WI38 (cell line): ENCODE results near the gene ESPN.

ENCODE experiments used
- H3K4me3 ChIP-seq: 2 replicates; pipeline ENCODE4 v1.5.1; 2011; ENCODE audit warnings: low read depth, mild to moderate bottlenecking, control low read depth, low read length
- TF ChIP-seq, protein P1 (sequence below): IDR thresholded peaks from 2 replicates; pipeline ENCODE4 v1.5.1; 2012; ENCODE audit warnings: low read depth, mild to moderate bottlenecking, control low read depth, low read length

The ESPN gene

DNA sequence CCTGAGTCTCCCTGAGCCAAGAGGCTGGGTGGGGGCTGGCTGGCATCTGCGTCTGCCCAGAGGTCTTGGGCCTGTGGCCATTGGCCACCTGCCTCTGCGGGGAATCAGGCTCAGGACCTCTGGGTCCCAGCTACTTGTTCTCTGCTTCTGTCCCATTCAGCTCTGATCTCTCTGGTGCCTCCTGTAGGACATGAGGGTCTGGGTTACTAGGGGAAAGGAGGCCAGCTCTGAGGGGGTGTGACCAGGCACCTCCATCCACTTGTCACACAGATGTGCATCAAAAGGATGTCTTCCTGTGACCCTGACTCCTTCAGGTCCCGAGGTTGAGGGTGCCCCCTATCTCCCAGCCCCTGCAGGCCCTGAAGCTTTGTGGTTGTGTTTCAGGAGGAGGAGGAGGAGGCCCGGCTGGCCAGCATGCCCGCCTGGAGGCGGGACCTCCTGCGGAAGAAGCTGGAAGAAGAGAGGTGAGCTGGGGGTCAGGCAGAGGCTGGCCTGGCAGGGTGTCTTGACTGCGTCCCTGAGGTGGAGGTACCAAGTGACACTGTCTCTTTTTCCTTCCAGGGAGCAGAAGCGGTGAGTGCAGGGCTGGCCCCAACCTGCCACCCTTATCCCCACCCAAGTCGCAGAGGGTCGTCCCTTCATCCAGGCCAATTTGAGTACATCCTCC, 32.4 kb downstream of the ESPN start:
- no peak overlapping the region for H3K4me3 ChIP-seq
- TF ChIP-seq, protein P1, sequence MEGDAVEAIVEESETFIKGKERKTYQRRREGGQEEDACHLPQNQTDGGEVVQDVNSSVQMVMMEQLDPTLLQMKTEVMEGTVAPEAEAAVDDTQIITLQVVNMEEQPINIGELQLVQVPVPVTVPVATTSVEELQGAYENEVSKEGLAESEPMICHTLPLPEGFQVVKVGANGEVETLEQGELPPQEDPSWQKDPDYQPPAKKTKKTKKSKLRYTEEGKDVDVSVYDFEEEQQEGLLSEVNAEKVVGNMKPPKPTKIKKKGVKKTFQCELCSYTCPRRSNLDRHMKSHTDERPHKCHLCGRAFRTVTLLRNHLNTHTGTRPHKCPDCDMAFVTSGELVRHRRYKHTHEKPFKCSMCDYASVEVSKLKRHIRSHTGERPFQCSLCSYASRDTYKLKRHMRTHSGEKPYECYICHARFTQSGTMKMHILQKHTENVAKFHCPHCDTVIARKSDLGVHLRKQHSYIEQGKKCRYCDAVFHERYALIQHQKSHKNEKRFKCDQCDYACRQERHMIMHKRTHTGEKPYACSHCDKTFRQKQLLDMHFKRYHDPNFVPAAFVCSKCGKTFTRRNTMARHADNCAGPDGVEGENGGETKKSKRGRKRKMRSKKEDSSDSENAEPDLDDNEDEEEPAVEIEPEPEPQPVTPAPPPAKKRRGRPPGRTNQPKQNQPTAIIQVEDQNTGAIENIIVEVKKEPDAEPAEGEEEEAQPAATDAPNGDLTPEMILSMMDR = no peak

DNA sequence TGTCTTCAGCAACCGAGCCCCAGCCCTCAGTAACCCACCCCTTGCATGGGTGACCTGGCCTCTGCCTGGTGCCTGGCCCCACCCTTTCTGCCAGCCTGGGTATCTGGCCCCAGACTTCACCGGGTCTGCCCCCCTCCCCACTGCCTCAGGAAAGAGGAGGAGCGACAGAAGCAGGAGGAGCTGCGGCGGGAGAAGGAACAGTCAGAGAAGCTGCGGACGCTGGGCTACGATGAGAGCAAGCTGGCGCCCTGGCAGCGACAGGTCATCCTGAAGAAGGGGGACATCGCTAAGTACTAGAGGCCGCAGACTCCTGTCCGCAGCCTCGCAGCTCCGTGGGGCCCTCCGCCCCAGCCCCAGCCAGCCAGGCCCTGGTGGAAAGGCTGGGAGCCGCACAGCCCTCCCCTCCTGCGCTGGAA, 35.3 kb downstream of the ESPN start:
- no peak overlapping the region for H3K4me3 ChIP-seq
- TF ChIP-seq, protein P1 = no peak

DNA sequence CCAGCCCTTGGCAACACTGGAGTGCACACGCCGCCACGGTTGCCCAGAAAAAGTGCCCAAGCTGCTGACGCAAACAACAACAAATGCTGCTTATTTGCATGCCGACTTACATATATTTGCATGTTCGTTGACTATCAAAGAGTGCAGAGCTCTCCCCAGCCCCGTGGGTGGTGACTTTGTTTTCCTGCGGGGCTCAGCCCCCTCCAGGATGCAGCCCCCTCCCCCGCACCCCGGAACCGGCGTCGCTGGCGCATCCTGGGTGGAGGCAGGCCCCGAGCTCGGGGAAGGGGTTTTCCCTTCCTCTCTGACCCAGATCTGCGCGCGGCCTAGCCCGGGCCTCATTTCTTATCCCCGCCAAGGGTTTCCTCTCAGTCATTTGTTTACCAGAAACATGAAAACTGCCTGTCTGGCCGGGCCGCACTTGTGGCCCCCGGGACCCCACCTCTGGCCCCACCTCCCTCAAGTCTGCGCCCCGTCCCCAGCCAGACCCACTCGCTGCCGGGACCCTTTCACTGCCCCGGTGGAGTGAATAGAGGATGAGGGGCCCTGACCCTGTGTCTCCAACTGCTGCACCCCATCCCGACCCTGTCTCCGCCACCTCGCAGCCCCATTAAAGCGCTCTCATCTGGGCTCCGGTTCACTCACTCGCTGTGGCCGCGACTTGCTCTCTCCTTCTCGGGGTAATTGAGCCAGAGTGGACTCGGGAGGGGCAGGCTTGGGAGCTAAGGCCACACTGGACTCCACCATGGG, 35.9 kb downstream of the ESPN start:
- TF ChIP-seq, protein P1 = no peak
- H3K4me3 ChIP-seq = no peak overlapping the region

DNA sequence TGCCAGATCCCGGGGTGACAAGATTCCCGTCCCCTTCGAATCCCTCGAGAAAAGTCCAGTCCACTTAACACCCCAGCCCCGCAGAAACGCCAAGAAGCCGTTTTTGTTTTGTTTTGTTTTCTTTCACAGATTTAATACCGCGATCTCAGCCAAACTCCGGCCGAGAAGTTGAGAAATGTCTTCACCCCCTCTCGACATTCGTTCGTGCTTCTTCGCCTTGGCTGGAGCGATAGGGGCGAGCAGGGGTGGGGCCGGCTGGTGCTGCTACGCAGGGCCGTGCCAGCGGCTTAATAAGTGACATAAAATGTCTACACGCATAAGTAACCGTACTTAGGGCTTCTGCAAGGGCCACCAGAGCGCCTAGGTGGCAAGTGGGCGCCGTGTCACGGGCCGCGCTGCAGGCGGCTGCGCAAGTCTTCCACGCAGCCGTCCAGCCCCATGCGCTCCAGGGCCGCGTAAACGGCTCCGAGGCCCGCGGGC, 36.5 kb downstream of the ESPN start:
- no peak overlapping the region for H3K4me3 ChIP-seq
- TF ChIP-seq, protein P1 = no peak

DNA sequence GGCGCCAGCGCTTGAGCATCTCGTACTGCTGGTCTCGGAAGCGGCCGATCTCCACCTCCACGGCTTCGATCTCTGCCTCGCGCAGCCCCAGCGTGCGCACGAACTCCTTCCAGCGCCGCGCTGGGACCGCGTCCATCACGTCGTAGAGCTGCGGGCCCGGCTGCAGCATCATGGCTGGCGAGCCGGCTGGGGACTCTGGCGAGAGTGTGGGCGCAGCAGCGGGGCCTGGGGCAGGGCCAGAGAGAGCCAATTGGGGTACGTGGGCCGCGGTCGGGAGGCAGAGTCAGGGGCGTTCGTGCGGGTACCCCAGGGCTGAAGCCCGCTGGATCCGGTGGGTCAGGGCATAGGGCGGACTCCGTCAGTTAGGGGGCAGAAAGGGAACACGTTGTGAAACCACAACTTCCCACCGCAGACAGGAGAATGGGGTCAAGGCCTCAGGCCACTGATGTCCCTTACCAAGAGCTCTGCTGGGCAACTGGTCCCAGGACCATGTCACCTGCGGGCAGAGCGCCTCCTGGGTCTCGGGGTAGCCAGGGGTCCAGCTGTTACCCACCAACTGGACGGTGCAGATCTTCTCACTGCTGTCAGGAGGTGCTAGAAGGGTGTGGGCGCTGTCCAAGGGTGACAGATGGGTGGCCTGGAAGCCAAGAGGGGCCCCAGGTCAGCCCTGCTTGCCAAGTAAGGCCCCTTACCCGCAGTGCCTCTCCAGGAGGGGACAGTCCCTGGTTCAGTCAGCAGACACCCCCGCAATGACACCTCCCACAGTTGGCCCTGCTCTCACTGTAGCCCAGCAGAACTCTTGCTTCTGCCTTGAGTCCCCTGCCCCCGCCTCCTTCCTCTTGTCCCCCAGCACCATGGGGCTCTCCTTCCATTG, 37.2 kb downstream of the ESPN start:
- no peak overlapping the region for H3K4me3 ChIP-seq
- TF ChIP-seq, protein P1 = no peak

DNA sequence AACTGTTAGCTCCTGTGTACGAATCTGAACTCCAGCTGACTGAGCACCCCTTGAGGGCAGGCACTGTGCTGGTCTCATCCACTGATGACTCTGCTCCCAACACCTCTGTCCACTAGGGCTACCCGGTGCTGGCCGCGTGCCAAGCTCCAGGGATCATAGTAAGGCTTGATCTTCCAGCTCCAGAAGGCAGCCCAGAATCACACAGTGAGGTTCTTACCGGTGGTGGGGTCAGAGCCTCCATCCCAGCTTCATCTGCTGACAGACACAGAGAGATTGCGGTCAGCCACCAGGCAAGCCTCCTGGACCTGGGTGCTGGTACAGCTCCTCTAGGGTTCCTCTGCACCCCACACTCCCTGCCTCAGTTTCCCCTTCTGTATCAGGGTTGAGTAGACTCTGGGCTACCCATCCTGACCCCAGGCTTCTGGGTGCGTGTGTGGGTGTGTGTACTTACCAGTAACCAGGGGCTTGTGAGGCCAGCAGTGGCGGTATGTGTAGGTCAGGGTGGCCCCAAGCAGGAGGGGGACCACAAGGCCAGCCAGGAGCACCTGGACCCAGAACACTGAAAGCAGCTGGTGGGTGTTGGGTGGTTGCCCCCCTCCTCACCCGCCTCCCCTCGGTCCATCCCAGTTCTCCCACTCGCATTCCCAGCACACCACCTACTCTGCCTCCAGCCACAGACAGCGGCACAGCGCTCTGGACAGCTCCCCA, 38.0 kb downstream of the ESPN start:
- TF ChIP-seq, protein P1 = no peak
- no peak overlapping the region for H3K4me3 ChIP-seq
